ENCODE results near the gene GNG7. TPM values are rescaled to one million over a fixed set of nuclear protein-coding genes. Genes with fewer than 3 reads are reported as not detected.

The GNG7 gene
- total RNA-seq, 1 experiment from 2014 or later = 7.7 TPM

- Mint-ChIP-seq H3K27ac (peak within 1 kb of the TSS in 2 of 3 experiments; percentile 65 to 92; a peak in 4 of 7 replicates), H3K27me3 (ENCODE audit: low read depth) (peaks cover 44% of the 10 kb centered on the region), H3K9me3 (0 out of 5 replicates have a peak, but pooled peaks cover 0 to 2% of the 10 kb centered on the region in 2 experiments), H3K4me1 (peaks cover 17 to 26% of the 10 kb centered on the region in 2 experiments), H3K4me3 (peak within 1 kb of the TSS; percentile 88 to 94), H3K36me3 (ENCODE audit: insufficient read depth in 1 of 3, low read depth in 3 of 3) (peaks cover 0 to 3% (median 1%) of the 10 kb centered on the region in 3 experiments; a peak in 1 of 7 replicates)
- no peak within 1 kb of the TSS for H2BK12ac ChIP-seq (ENCODE audit: insufficient read length, low read depth, low read length)
- TF ChIP-seq, protein P1, sequence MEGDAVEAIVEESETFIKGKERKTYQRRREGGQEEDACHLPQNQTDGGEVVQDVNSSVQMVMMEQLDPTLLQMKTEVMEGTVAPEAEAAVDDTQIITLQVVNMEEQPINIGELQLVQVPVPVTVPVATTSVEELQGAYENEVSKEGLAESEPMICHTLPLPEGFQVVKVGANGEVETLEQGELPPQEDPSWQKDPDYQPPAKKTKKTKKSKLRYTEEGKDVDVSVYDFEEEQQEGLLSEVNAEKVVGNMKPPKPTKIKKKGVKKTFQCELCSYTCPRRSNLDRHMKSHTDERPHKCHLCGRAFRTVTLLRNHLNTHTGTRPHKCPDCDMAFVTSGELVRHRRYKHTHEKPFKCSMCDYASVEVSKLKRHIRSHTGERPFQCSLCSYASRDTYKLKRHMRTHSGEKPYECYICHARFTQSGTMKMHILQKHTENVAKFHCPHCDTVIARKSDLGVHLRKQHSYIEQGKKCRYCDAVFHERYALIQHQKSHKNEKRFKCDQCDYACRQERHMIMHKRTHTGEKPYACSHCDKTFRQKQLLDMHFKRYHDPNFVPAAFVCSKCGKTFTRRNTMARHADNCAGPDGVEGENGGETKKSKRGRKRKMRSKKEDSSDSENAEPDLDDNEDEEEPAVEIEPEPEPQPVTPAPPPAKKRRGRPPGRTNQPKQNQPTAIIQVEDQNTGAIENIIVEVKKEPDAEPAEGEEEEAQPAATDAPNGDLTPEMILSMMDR (conservative IDR thresholded peaks at IDR 0.05) = no peak
- H3K18ac ChIP-seq (ENCODE audit: insufficient read length, low read depth, low read length) = no peak within 1 kb of the TSS
- no peak within 1 kb of the TSS for H3K23ac ChIP-seq (ENCODE audit: insufficient read length, low read depth, low read length)
- peaks cover 3% of the 10 kb centered on the region for H4K20me1 ChIP-seq (ENCODE audit: control insufficient read depth, insufficient read depth, insufficient read length)
- H2AFZ ChIP-seq (ENCODE audit: low read length) = no peak within 1 kb of the TSS
- H4K5ac ChIP-seq (ENCODE audit: insufficient read length, low read depth, low read length) = no peak within 1 kb of the TSS
- no peak within 1 kb of the TSS for H3K14ac ChIP-seq (ENCODE audit: insufficient read depth, low read length)
- H3K9me3 ChIP-seq (ENCODE audit: control insufficient read depth, low read depth, low read length) = no peaks in the 10 kb centered on the region
- H3T11ph ChIP-seq (ENCODE audit: low read length) = no peak within 1 kb of the TSS
- no peak within 1 kb of the TSS for H2BK5ac ChIP-seq (ENCODE audit: insufficient read length, low read length)
- H3K56ac ChIP-seq (ENCODE audit: insufficient read length, low read depth, low read length) = no peak within 1 kb of the TSS
- peak within 1 kb of the TSS; percentile 65 for H3K4me2 ChIP-seq (ENCODE audit: insufficient read depth, insufficient read length, low read length)
- H3K27ac ChIP-seq (ENCODE audit: insufficient read length, low read depth, low read length) = no peak within 1 kb of the TSS
- H3K79me1 ChIP-seq (ENCODE audit: insufficient read depth, low read depth, low read length, poor library complexity, severe bottlenecking) = no peaks in the 10 kb centered on the region
- no peak within 1 kb of the TSS for H2AK5ac ChIP-seq (ENCODE audit: insufficient read length, low read length)
- H3K23me2 ChIP-seq (ENCODE audit: insufficient read length, low read depth, low read length, poor library complexity, severe bottlenecking) = peaks cover 28% of the 10 kb centered on the region
- no peak within 1 kb of the TSS for H2BK20ac ChIP-seq (ENCODE audit: low read depth, low read length, poor library complexity, severe bottlenecking)
- peak; percentile 95 for DNase-seq
- no CpG with 5 or more reads among the region's 70 CpGs for WGBS (ENCODE audit: extremely low coverage, insufficient read length, low lambda C conversion rate)
- H3K79me2 ChIP-seq (ENCODE audit: insufficient read depth, low read length) = peaks cover 2% of the 10 kb centered on the region; the same call in 1 of the 2 replicates
- H4K91ac ChIP-seq (ENCODE audit: insufficient read length, low read depth, low read length) = no peak within 1 kb of the TSS
- H2BK120ac ChIP-seq (ENCODE audit: low read depth, low read length, poor library complexity, severe bottlenecking) = no peak within 1 kb of the TSS
- H3K27me3 ChIP-seq (ENCODE audit: insufficient read depth, low read length) = peaks cover 7% of the 10 kb centered on the region; the same call in 1 of the 2 replicates
- H4K8ac ChIP-seq (replicated peaks; ENCODE audit: insufficient read length, low read depth, low read length) = no peak within 1 kb of the TSS
- H2BK15ac ChIP-seq (ENCODE audit: low read depth, low read length) = no peak within 1 kb of the TSS
- no peak within 1 kb of the TSS for H3K4ac ChIP-seq (ENCODE audit: low read depth, low read length)
- peaks cover 4% of the 10 kb centered on the region; the same call in 1 of the 2 replicates for H3K4me1 ChIP-seq (ENCODE audit: insufficient read depth, low read length)
- peak within 1 kb of the TSS; percentile 73 for H3K9ac ChIP-seq (ENCODE audit: extremely low read depth, insufficient read length, low read length)
Observed at GRCh38 chr19:2475702-2476450, 226.6 kb downstream of the GNG7 start, which contains the start of gene GADD45B. Gene GADD45B, plus strand, starts transcription at chr19:2476127. Its CDS starts 232 bp downstream, at chr19:2476359.
